NK-92 (cell line): Measurements from ENCODE around the gene PELO.

Experiments used
- DNase-seq: peaks from one replicate; lab custom pipeline; 2025; ENCODE audit not compliant: unreplicated experiment; lab: John Stamatoyannopoulos, UW

Gene PELO

DNA sequence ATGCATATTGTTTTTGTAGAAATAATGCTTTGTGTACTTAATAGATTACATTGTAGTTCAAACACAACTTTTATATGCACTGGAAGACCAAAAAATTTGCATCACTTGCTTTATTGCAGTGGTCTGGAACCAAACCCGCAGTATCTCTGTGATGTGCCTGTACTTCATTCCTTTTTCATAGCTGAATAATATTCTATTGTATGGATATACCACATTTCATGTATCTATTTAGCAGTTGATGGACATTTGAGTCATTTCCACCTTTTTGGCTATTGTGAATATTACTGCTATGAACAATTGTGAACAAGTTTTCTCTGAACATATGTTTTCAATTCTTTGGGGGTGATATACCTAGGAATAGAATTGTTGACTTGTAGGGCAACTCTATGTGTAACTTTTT, 40.1 kb downstream of the PELO start:
- no peak for DNase-seq

DNA sequence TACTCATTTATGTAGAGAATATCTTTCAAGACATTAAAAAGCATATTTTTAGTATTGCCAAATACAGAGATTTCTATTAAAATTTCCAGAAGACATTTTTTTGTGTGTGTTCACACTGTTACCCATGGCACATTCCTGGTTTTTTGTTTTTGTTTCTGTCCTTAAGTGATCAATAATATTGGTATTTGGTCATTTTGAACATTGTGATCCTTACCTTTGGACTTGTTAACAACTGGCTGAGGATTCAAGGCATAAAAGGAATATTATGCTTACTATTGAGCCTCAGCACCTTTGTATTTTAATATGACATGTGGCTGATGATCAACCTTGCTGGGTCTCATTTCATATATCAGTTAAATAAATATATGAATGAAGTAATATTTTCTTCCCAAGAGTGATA, 41.9 kb downstream of the PELO start:
- DNase-seq, result no peak

DNA sequence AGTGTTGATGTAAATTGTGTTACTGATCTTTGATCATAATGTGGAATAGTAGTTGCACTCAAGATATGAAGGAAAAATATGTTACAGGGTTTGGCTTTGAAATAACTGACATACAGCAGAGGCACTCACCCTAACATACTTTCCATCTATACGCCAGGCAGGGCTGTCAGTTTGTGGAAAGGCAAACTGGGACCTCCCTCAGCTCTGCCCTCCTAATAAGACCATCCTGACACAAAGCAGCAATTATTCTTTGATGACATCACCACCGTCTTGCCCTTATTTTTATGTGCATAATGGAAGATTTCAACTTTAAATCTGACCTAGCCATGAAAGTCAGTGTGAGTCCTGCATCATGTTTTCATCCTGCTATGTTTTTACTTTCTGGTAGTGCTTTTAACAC, 42.9 kb downstream of the PELO start:
- no peak for DNase-seq

DNA sequence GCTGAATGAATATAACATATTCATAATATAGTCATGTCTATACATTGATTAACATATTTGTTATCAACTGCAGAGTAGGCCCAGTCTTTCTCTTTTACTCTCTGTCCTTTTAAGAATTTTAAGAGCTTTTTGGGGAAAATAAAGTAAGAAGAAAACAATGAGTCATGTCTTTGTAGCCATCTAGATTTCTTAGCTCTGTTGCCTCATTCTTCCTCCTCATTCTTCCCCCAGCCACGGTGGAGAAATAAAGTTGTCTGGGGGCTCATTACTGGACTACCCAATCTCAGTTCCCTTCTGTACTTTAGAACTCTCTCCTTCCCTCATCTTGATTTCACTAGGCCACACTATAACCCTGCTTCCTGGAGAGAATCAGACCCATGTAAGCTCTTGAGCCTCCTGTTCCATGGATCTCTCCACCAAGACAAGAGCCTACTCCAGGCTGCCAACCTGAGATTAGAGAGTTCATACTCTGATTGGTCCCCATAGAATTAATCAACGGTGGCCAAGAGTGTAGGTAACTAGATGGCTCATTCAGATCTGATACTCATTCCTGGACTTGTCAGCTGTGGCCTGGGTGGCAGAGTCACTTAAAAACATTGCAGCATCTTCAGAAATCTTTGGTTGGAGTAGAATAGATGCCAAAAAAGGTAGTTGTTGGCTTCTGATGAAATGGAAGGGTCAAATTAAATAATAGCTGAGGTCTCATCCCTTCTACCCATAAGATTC, 44.2 kb downstream of the PELO start:
- no peak for DNase-seq

DNA sequence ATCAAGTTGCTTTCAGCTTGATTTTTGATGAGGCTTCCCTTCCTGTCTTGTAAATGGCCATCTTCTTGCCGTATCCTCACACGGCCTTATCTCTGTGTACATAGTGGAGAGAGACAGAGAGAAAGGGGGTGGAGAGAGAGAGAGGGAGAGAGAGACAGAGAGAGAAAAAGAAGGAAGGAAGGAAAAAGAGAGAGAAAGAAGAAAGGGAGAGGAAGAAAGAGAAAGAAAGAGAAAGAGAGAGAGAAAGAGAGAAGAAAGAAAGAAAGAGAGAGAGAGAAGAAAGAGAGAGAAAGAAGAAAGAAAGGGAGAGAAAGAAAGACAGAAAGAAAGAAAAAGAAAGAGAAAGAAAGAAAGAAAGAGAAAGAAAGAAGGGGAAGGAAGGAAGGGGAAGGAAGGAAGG, 46.6 kb downstream of the PELO start:
- DNase-seq, result no peak

DNA sequence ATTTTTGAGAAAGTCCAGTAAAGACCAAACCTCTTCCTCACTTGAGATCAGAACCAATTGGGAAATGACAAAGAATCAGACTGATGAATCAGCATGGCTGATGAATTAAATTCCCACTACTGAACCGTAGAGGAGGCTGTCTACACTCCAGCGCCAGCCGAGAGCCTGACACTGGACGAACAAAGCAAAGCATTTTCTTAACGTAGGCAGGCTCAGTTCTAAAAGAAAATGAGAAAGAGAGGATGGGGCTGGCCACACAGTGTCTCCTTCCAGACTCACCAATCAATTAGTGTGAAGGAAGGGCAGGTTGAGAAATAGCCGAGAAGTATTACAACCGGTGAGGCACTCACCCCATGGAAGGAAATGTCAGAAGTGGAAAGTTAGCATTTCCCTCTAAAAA, 49.4 kb downstream of the PELO start:
- DNase-seq, result no peak
